K562 (cell line): Measurements from ENCODE around the gene BAIAP2L2. TPM values are rescaled to one million over a fixed set of nuclear protein-coding genes. Genes with fewer than 3 reads are reported as not detected.

Experiments
- ATAC-seq: fragments of 200-7000 bp; cut with Tn5 transposase; 3 replicates; pipeline ENCODE4 v1.9.1; 2020; ENCODE audit warnings: moderate library complexity
- BruUV-seq: library from RNA; stranded (reverse); fragments of 400-500 nt; replicated peaks from 2 replicates; lab custom pipeline; 2021; lab: Mats Ljungman, UMichigan
- CTCF ChIA-PET: fragments of 300-600 bp; formaldehyde crosslinking; extraction: SDS; loops from one replicate; lab custom pipeline; 2021; ENCODE audit warnings: low intra/inter-chr PET ratio; lab: Yijun Ruan, JAX
- POLR2A ChIA-PET: fragments of 300-600, 350-650 bp; sonication (Branson Sonifier 250); formaldehyde crosslinking; extraction: SDS; loops from one replicate; lab custom pipeline; 2021; ENCODE audit warnings: antibody characterized with exemption, inconsistent platforms; lab: Yijun Ruan, JAX
- DNase-seq, 4 experiments: peaks; one replicate each; pipeline versions ENCODE4 v3.0.0 to v3.0.0-alpha.2; 2011 to 2018; ENCODE audit warnings: low spot score in 3 of 4, mixed read lengths in 3 of 4; ENCODE audit errors: extremely low read depth in 1 of 4
- FAIRE-seq: peaks from 2 replicates; lab custom pipeline; 2011; peaks lifted over from hg19 to GRCh38; lab: Jason Lieb, UNC
- H2AFZ ChIP-seq: 2 replicates; pipeline ENCODE4 v1.6.0; 2011; ENCODE audit warnings: low read depth, low read length, control low read depth, inconsistent platforms
- H3K27ac ChIP-seq: fragments of 200-600 bp; 3 replicates; pipeline ENCODE4 v1.8.0; 2011; ENCODE audit warnings: low read depth, mild to moderate bottlenecking, control low read depth, inconsistent platforms, low read length, moderate library complexity, mixed read lengths; ENCODE audit errors: extremely low read depth
- H3K27me3 ChIP-seq, 2 experiments: fragments of 300-600 bp in 1 of 2; 2 replicates in 1 of 2; 3 replicates in 1 of 2; pipeline versions ENCODE4 v1.6.0 to v1.8.0; 2011; ENCODE audit warnings: inconsistent platforms in 2 of 2, low read length in 2 of 2, mild to moderate bottlenecking in 1 of 2, mixed read lengths in 1 of 2, moderate library complexity in 1 of 2; ENCODE audit not compliant: control insufficient read depth in 2 of 2, insufficient read depth in 2 of 2
- H3K36me3 ChIP-seq: fragments of 300-600 bp; 3 replicates; pipeline ENCODE4 v1.8.0; 2011; ENCODE audit warnings: mild to moderate bottlenecking, low read length, inconsistent platforms; ENCODE audit not compliant: control insufficient read depth, insufficient read depth
- H3K4me1 ChIP-seq, 2 experiments: fragments of 200-600 bp in 1 of 2; replicated peaks in 1 of 2; 2 replicates in 1 of 2; 3 replicates in 1 of 2; pipeline versions ENCODE4 v1.5.1 to v1.8.0; 2011; ENCODE audit warnings: inconsistent platforms in 2 of 2, low read length in 2 of 2, mild to moderate bottlenecking in 1 of 2, mixed read lengths in 1 of 2, moderate library complexity in 1 of 2; ENCODE audit not compliant: control insufficient read depth in 2 of 2, insufficient read depth in 2 of 2
- H3K4me2 ChIP-seq: 2 replicates; pipeline ENCODE4 v1.6.1; 2011; ENCODE audit warnings: low read length, control low read depth, inconsistent platforms, mixed read lengths; ENCODE audit not compliant: insufficient read depth
- H3K4me3 ChIP-seq: fragments of 200-600 bp; sonication (generic), shearing (Covaris generic); 2 replicates; pipeline ENCODE4 v1.5.1; 2016; ENCODE audit warnings: control low read depth, inconsistent platforms
- H3K79me2 ChIP-seq: fragments of 200-600 bp; 3 replicates; pipeline ENCODE4 v1.8.0; 2011; ENCODE audit warnings: low read length, inconsistent platforms; ENCODE audit not compliant: control insufficient read depth, insufficient read depth
- H3K9ac ChIP-seq, 2 experiments: 2 replicates each; pipeline versions ENCODE4 v1.6.0 to v1.6.1; 2011; ENCODE audit warnings: low read depth in 2 of 2, low read length in 2 of 2, control low read depth in 1 of 2, inconsistent platforms in 1 of 2, mild to moderate bottlenecking in 1 of 2, mixed read lengths in 1 of 2; ENCODE audit not compliant: insufficient read depth in 1 of 2
- H3K9me1 ChIP-seq: one replicate; pipeline ENCODE4 v1.6.0; 2011; ENCODE audit warnings: inconsistent platforms, mild to moderate bottlenecking, low read length, moderate library complexity; ENCODE audit not compliant: control insufficient read depth, insufficient read depth
- H3K9me3 ChIP-seq: replicated peaks from 2 replicates; pipeline ENCODE4 v1.5.1; 2011; ENCODE audit warnings: low read depth, low read length, inconsistent platforms; ENCODE audit not compliant: control insufficient read depth, insufficient read depth
- H4K20me1 ChIP-seq: replicated peaks from 2 replicates; pipeline ENCODE4 v1.6.1; 2011; ENCODE audit warnings: low read length, inconsistent platforms, mixed read lengths; ENCODE audit not compliant: control insufficient read depth, insufficient read depth
- CBFA2T2 ChIP-seq: fragments of 450-650 bp; conservative IDR thresholded peaks from 2 replicates; pipeline ENCODE4 v1.6.1; 2017; ENCODE audit warnings: mild to moderate bottlenecking
- CUX1 ChIP-seq: fragments of 200-800 bp; sonication (Bioruptor generic); IDR thresholded peaks from 2 replicates; pipeline ENCODE4 v1.6.1; 2016; ENCODE audit warnings: missing genetic modification characterization, missing compliant biosample characterization
- ETV6 ChIP-seq, 3 experiments: fragments of 150-350 bp in 1 of 3; sonication (generic) in 1 of 3; formaldehyde crosslinking in 1 of 3; IDR thresholded peaks; 2 replicates each; pipeline versions ENCODE4 v1.6.1 to v1.8.0; 2014 to 2022; ENCODE audit warnings: borderline replicate concordance in 2 of 3, low read depth in 2 of 3, antibody characterized with exemption in 1 of 3, low read length in 1 of 3, mild to moderate bottlenecking in 1 of 3, missing genetic modification reagents in 1 of 3
- PPARD ChIP-seq: fragments of 250-450 bp; sonication (Bioruptor Pico); IDR thresholded peaks from 2 replicates; pipeline ENCODE4 v1.8.0; 2022; ENCODE audit warnings: inconsistent platforms, mild to moderate bottlenecking, moderate library complexity
- ZBTB40 ChIP-seq, 2 experiments: fragments of 450-650 bp in 1 of 2; sonication (generic) in 1 of 2; formaldehyde crosslinking in 1 of 2; IDR thresholded peaks; 2 replicates each; pipeline versions ENCODE4 v1.7.1 to v1.9.0; 2016 to 2022; ENCODE audit warnings: inconsistent platforms in 1 of 2, mild to moderate bottlenecking in 1 of 2, missing genetic modification reagents in 1 of 2
- WGBS: fragments of 100-300 bp; shearing (Covaris generic); methylation state at CpG from one replicate; pipeline ENCODE4 v1.1.6; 2016; ENCODE audit warnings: low coverage, mixed read lengths; ENCODE audit not compliant: insufficient coverage; ENCODE audit errors: missing lambda C conversion rate; 5-methylcytosine and 5-hydroxymethylcytosine counted together
- in situ Hi-C: fragments of 300-500 bp; cut with MboI; formaldehyde crosslinking; loops from 4 replicates; pipeline ENCODE4 v1.15.0; 2018; ENCODE audit warnings: inconsistent platforms, mixed read lengths
- intact Hi-C: fragments of 100-400 bp; cut with micrococcal nuclease; formaldehyde crosslinking; loops from 2 replicates; pipeline ENCODE4 v1.14.2; 2022
- polyA plus RNA-seq, 8 experiments: library from polyadenylated mRNA; depleted of rRNA in 4 of 8; stranded (reverse) in 5 of 8; unstranded in 3 of 8; fragments of >200 nt; fragmentation: Nextera tagmentation in 2 of 8; fragmentation: Illumina TruSeq in 1 of 8; extraction: Ambion mirVana in 2 of 8; extraction: Trizol in 1 of 8; gene quantifications; 2 replicates each; pipeline versions ENCODE4 v1.2.1 to v1.2.3, GENCODE V29; 2011 to 2014; ENCODE audit warnings: inconsistent platforms in 1 of 8, missing spikeins in 1 of 8
- total RNA-seq, 7 experiments: library from RNA; depleted of rRNA in 6 of 7; stranded (reverse); fragments of >200 nt in 6 of 7; fragmentation: Illumina TruSeq in 2 of 7; extraction: Trizol in 2 of 7; gene quantifications; 2 replicates each; pipeline versions ENCODE4 v1.2.1 to v1.2.3, GENCODE V29; 2011 to 2021; ENCODE audit warnings: low replicate concordance in 1 of 7

BAIAP2L2 gene
- total and polyA plus RNA-seq, 9 of the 15 experiments (the other 6 are each of a cell fraction or from before 2014, with no cell fraction given), result 0.04 to 0.22 (median 0.07) TPM; not detected in 4

GRCh38 chr22:38151126-38151500, 40.6 kb upstream of the BAIAP2L2 start:
- Histone ChIP-seq H3K27ac (no peak overlapping the region), H3K4me3 (no peak overlapping the region), H2AFZ (no peak overlapping the region)
- BruUV-seq, result no TSS peak
- in situ Hi-C loops, result no loop called here
- FAIRE-seq, result no peak
- no peak for TF ChIP-seq PPARD (CRISPR knock-in tag)
- TF ChIP-seq ETV6 (IDR thresholded peaks at IDR 0.05; ENCODE audit: borderline replicate concordance in 1 of 2, low read depth in 2 of 2, low read length in 1 of 2), result no peak
- TF ChIP-seq ETV6 (CRISPR knock-in tag; IDR thresholded peaks at IDR 0.05; ENCODE audit: borderline replicate concordance), result no peak
- no peak for TF ChIP-seq CBFA2T2
- no peak for TF ChIP-seq CUX1 (CRISPR knock-in tag)
- TF ChIP-seq ZBTB40 (IDR thresholded peaks at IDR 0.05), result no peak
- no peak for TF ChIP-seq ZBTB40 (CRISPR knock-in tag; IDR thresholded peaks at IDR 0.05)
- TF ChIP-seq, all 486 proteins: peak for 0
- no peaks in the 10 kb centered on the region for H3K36me3 ChIP-seq
- peaks cover 7 to 9% of the 10 kb centered on the region in 2 experiments; a peak in 4 of 5 replicates for H3K4me1 ChIP-seq
- ChIA-PET CTCF (no interaction called here), POLR2A (no interaction called here)
- no peaks in the 10 kb centered on the region for H3K79me2 ChIP-seq
- ATAC-seq, result no peak
- 63% methylated on average over 5 of the region's 8 CpGs for WGBS
- H4K20me1 ChIP-seq, result no peaks in the 10 kb centered on the region
- H3K4me2 ChIP-seq, result no peak overlapping the region
- intact Hi-C loops, result no loop called here
- no peaks in the 10 kb centered on the region for H3K9me3 ChIP-seq
- no peak for DNase-seq
- H3K9me1 ChIP-seq, result no peaks in the 10 kb centered on the region
- no peak overlapping the region for H3K9ac ChIP-seq
- H3K27me3 ChIP-seq, result no peaks in the 10 kb centered on the region
